Fibroblast of the conjunctiva (primary cell): ENCODE measurements around the gene EEF1AKMT3.

Source experiments
- DNase-seq: peaks from one replicate; pipeline ENCODE4 v3.0.0-alpha.2; 2010; ENCODE audit warnings: low read depth

The EEF1AKMT3 gene

DNA sequence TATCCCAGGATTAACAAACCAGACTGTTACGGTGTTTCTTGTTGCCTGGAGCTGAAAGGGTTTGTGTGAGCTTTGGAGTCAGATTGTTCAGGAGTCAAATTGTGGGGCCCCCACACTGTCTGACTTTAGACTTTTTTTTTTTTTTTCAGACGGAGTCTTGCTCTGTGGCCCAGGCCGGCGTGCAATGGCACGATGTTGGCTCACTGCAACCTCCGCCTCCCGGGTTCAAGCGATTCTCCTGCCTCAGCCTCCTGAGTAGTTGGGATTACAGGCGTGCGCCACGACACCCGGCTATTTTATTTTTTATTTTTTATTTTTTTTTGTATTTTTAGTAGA, 11.0 kb downstream of the EEF1AKMT3 start:
- DNase-seq: no peak

DNA sequence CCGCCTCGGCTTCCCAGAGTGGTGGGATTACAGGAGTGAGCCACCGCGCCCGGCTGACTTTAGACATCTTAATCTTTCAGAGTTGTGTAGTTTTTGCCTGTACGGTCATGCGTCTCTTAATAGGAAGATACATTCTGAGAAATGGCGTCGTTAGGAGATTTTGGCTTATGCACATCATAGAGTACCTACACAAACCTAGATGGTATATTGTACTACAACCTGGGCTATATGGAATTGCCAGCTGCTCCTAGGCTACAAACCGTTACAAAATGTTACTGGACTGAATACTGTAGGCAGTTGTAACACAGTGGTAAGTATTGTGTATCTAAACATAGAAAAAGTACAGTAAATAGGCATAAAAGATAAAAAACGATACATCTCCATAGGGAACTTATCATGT, 11.4 kb downstream of the EEF1AKMT3 start:
- no peak for DNase-seq

DNA sequence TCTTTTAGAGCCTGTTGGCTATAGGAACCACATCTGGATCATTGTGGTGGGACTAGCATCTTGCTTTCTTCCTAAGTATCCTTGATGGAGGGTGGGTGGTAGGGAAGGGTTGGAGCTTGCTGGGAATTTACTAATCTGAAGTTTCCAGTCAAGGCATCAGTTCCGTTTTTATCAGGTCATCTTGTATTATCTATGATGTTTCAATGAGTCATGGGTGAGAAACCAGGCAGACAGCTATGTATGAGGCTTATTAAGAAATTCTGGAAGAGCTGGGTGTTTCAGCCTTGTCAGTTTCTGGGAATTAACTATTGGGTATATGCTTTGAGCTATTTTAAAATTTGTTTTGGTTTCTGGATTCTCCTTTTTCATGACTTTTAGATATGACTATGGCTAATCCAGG, 21.5 kb downstream of the EEF1AKMT3 start:
- DNase-seq: no peak

DNA sequence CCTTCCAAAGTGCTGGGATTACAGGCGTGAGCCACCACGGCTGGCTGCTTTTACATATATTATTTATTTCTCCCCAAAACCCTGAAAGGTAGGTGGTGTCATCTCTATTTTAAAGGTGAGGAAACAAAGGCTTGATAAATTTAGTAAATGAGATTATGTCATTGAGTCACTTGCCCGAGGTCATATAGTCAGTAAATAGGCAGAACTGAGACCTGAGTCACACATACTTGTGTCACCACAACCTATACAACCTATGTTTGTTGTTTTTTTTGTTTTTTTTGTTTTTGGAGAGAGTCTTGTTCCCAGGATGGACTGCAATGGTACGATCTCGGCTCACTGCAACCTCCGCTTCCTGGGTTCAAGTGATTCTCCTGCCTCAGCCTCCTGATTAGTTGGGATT, 22.9 kb downstream of the EEF1AKMT3 start:
- no peak for DNase-seq

DNA sequence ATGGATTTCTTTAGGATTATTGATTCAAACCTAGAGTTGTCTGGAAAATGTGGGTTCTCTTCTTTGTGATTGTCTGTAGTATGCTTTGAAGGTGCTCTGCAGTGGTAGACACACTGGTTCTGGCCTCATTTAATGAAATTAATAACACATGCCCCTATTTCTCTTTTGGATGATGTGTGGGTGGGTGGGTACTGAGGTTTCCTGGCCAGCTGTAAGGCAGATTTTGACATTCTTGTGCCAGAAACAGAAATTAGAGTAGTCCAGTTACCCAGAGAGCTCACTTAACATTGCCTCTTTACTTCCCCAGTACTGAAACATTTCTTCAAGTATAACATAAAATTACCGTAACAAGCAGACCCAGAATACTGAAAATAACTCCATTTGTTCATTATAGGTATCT, 24.6 kb downstream of the EEF1AKMT3 start:
- DNase-seq: no peak

DNA sequence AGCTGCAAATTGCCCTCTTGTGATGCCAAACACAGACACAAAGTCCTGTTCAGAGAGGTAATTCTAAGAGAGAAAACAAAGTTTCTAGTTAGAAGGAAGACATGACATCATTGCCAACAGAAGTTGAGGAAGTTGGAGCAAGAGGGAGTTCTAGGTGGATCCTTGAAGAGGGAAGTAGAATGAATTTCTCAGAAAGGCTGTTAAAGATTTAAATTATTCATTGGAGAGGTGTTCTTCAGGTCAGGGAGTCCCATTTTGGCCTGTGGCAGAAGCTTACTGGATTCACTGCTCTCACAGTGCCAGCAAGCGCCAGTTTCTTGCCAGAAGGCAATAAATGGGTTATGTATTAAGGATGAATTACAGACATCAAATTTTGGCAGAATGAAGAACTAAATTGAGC, 25.5 kb downstream of the EEF1AKMT3 start:
- DNase-seq: no peak

DNA sequence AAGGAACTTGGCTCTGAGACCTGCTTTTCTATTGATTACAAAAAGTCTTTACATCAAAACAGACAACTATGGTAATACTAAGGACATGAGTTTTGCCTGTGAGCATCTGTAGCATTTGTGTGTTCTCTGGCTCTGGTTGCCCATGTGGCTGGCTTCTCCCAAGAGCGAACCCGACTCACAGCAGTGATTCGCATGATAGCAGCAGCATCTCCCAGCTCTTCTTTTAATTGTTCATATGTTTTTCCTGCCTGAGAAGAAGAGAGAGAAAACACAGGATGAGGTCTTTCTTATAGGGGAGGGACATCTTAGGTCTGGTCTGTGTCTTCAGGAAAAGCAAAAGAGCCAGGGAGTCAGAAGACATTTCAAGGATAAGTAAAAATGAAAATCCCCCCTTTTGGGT, 28.6 kb downstream of the EEF1AKMT3 start:
- no peak for DNase-seq

DNA sequence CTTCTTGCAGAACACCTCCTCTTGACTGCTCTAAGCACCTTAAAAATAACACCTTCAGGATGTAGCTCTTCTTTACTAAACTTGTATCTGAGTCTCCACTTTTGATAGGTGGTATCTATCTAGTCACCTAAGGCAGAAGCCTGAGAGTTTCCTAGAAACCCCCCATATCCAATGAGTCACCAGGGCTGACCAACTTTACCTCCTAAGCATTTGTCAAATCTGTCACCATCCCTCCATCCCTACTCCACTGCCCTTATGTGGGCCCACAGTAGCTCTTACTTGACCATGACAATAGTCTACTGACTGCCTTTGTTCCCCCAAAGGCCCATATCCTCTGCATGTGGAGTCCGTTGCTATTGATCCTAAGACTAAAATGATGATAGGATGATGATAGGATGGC, 30.2 kb downstream of the EEF1AKMT3 start:
- no peak for DNase-seq

DNA sequence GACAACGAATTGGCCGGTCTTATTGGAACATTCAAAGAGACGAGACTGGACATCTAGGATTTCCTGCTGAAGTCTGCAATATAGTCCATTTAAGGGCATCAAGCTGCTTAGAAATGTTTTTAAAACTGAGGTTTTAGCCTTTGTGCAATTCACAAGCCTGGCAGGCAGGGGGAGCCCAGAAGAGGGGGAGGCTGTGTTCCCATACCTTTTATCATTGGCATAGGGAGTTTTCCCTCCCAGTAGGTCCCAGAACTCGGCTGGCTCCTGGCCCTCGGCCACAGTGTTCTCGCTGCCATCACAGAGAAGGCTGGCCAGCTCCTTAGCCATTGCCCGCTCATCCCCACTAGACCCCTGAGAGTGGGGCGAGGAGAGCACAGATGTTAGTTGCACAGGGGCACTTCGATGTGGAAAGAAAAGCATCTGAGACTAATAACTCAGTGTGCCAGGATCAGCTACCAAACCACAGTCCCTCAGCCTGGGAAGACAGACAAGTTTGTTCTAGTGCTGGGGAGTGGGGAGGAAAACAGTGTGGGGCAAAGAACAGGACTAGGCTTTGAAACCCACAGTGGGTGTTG, 31.0 kb downstream of the EEF1AKMT3 start:
- DNase-seq: no peak

DNA sequence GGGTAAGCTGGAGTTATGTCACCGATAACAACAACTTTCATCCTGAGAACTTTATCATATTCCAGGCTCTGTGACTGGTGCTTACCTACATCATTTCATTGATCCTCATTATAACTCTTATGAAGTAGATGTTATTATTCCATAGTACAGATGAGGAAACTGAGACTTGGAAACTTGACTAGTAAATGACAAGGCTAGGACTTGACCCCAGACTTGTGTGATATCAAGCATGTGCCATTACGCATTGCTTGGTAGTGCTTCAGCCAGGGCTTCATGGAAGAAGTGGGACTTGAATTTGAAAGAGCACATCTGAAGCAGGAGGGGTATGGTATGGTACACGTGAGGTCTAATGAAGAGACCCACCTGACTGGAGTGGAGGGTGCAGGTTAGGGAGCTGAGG, 34.3 kb downstream of the EEF1AKMT3 start:
- no peak for DNase-seq

DNA sequence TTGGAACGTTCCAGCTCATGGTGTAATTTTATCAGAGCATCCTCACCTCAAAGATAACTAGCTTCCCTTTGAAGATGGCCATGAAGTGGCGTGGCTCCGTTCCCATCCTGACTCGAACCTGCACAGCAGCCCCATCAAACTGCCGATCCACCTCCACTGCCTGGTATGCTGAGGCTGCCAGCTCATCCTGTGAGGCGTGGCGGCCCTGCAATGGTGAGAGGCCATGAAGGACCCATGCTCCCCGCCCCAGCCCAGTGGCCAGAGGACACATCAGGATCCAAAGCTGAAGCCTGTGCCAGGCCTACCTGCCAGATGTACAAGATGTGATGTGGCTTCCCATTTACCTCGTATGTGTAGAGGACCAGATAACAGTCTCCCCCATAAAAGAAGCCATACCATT, 34.9 kb downstream of the EEF1AKMT3 start:
- DNase-seq: no peak

DNA sequence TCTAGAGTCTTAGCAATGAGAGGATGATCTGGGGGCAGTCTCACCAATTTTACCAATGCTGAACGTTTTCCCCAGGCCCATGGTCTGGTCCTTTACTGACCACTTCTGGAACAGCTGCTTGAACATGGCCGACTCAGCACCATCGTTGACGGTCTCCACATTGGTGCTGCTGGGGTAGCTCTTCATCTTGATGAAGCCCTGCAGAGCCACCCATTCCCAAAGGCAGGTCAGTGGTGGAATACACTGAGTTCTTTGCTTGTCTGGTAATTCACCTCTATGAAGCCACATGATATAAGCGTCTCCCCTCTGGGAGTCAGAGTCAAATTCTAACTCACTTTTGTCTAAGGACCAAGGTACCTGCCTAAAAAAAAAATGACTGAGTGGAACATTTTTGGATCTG, 35.9 kb downstream of the EEF1AKMT3 start:
- DNase-seq: no peak

DNA sequence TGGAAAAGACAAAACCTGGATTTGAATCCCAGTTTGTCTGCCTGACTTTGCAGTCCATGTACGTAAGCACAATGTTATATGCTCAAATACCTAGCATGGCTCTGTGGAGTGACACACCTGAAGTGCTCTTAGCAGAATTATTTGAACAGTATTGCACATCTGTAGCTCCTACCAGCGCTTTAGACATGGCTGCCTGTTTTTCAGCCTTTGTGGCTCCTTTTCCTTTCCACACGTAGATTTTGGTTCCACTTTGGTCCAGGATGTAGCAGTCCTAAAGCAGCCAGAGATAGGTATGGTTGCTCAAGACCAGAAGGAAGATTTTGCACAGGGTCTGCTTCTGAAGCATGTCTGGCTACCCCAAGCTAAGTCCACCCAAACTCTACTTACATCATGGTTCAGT, 37.0 kb downstream of the EEF1AKMT3 start:
- DNase-seq: no peak

DNA sequence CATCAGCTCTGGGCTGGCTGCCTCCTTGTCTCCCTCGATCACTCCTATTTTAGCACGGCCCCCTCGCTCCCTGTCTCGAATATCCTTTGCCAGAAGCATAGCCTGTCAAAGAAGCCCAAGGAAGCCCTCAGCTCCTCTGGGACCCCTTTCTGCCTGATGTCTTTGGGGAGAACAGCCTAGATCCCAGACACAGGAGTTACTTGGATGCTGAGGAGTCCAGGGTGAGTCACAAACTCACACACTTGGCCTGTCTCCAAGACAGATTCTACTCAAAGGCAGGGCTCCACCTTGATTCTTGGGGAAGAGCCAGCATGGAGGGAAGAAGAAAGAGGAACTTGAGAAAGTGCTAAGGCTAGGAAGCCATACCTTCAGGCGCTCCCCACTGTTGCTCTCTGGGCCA, 38.0 kb downstream of the EEF1AKMT3 start:
- no peak for DNase-seq

DNA sequence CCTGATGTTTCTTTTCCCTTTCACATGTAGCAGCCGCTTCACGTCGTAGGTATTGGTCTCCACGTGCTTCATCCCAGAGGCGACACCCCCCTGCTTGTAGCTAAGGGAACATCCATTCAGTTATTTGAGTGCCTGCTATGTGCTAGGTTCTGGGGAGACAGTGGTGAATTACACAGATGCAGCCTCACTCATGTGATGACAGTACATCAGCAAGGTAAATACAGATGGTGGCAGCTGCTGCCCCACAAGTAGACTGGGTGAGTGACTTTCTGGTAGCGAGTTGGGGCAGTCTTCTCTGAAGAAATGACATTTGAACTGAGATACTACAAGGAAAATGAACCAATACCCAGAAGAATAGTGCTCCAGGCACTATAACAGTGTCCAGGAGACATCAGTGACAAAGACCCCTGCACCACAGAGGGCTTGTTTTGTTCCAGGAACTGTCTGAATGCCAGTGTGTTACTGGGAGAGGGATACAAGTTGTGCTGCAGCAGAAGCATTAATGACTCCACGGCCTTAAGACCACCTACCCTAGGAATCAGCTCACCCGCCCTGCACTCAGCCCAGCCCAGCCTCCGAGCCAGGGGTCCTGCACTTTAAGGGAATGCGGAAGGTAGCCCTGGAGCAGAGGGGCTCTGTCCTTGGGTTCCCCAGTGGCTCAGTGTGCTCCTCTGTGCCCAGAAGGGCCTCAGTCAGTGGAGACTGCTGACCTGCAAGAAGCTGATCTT, 38.8 kb downstream of the EEF1AKMT3 start:
- DNase-seq: no peak

DNA sequence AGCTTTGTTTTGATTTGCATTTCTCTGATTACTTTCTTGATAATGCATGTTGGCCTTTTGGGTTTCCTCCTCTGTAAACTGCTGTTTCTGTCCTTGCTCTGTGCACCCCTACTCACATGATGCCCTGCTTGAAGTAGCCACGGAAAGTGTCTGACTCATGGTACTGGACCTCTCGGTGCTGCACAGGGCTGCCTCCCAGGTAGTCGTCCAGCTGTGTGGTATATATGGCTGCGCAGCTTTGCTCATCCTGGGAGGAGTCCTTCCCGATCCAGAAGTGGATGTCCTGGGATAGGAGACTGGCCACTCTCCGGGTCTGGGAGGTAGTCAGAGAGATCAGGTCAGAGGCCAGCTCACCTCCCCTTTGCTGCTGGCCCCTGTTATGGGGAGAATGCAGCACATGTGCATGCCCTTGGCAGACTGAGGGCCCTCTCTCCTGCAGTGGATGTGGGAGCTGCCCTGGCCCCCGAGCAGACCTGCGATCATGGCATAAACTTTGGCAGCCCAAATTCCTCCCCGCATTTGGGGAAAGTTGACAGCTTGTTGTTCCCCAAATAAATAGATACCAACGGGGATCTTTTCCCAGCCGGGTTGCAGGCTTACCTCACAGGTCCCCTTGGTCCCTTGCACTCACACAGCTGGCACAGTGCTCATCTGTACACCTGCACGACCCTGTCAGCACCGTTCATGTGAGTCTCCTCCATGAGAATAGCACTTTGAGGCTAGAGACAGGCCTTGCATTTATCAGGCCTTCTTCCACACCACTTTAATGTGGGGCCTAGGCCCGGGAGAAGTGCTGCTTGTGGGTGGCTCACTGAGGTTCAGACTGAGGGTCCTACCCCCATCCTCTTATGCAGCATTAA, 40.9 kb downstream of the EEF1AKMT3 start:
- DNase-seq: no peak

DNA sequence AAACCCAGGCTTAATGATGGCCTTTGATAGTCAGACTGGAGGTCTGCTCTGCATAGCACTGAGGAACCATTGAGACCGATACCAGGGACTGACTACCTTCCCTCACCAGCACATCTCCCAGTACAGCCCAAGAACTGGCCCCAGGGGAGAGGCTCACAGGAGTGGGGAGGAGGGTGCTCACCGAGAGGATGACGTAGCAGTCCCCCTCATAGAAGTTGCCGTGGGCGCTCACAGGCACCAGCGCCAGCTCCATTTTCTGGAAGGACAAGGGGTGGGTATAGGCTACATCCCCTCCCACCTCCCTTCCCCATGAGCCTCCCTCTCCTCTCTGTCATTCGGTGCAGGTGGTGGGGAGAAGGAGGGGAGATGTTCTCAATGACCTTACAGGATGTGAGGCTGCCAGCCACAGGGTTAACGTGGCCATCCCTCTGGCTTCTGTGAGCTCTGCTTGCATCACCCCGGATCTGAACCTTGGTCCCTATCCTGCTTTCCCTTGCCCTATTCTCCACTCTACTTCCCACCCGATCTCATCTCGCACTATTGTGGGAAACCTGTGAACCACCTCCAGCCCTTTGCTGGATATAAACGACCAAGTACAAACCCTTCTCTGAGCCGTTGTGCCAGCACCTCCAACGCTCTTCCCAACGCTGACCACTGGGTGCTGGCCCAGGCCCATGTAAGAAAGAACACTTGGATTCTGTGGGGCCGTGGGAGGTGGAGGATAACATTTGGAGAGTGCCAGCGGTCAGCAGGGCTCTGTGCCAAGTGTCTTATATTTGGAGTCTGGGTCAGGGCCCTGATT, 41.8 kb downstream of the EEF1AKMT3 start:
- DNase-seq: no peak

DNA sequence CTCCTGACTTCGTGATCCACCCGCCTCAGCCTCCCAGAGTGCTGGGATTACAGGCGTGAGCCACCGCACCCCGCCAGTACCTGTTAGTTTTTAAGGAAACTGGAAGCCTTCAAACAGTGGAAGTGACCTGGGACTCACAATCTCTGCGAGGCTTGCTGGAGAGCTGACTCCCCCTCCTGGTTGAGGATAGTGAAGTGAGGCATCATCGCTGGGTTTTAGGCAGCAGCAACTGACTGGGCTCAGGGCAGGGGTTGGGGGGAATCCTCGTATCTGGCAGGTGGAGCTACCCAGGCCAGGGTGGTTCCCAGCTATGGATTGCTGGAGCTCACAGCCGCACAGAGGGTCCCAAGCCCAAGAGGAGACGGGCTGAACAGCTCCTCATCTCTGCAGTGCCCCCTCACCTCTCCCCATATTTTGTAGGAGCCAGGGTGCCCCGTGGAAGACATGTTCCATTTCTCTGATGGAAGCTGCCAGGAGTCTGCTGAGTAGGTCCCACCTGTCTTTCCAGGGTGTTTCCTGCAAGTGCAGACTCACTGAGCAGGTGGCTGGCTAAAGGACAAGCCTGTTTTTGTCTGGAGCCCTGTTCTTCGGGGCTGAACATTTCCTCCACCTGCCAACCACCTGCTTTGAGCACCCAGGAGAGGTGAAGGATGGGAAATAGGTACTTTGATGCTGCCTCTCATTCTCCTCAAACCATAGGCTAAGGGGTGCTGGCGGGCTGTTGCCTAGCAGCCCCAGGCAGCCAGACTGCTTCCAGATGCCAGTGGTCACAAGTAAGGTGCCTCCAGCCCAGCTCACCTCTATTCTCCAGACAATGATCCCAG, 43.0 kb downstream of the EEF1AKMT3 start:
- DNase-seq: no peak

DNA sequence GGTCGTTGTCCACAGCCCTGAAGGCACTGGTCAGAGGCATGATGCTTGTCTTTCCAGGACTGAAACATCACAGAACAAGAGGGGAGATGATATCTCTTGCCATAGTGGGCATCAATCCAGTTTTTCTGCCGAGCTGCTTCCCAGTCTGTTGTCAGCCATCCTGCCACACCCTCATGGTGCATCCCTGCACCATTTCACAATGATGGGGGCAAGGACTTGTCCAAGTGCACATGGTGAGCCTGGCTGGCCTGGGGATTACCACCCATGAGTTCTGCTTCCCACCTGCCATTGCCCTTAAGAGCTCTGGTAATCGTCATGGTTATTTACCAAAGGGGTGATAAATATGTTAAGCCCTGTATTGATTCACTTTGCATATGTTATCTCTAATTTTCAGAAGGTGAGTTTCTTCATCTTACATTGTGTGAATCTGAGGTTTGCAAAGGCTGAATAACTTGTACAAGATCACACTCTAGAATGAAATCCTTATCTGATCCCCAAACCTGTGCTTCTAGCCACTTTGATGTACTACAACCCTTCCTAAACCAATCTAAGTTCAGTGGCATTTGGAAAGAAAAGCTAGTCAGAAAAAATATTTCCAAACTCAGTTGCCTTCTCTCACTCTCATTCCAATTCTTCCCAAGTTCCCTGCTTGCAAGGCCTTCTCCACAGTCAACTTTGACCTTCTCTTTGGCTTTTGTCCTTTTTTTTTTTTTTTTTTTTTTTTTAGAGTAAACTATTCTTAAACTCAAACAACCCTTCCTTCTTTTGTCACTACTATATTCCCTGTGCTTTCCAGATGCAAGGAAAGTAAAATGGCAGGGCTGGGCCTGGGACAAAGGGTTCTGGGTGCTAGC, 43.8 kb downstream of the EEF1AKMT3 start:
- DNase-seq: no peak

DNA sequence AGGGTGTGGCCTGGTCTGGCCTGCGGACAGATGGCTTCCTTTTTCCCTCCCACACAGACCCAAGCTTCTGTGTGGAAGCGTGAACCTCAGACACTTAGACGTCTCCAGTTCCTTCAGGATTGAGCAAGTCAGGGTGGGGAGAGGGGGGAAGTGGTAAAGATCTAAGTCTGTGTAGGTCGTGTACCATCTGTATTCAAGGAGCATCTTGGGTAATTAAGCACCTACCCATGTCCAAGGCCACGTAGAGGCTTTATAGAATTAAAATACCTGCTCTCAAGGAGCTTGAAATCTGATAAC, 44.4 kb downstream of the EEF1AKMT3 start:
- no peak for DNase-seq
